HCT116 (cell line): Measurements from ENCODE around the gene TOR4A. TPM values are rescaled to one million over a fixed set of nuclear protein-coding genes. Genes with fewer than 3 reads are reported as not detected.

Experiments used
- ATAC-seq: fragments of 200-7000 bp; cut with Tn5 transposase; 2 replicates; pipeline ENCODE4 v1.9.1; 2020; ENCODE audit warnings: mild to moderate bottlenecking, moderate library complexity
- BruUV-seq: library from RNA; stranded (reverse); fragments of 400-500 nt; replicated peaks from 2 replicates; lab custom pipeline; 2021; lab: Mats Ljungman, UMichigan
- CTCF ChIA-PET: fragments of 300-600 bp; sonication (Branson Sonifier 250); formaldehyde crosslinking; loops from one replicate; lab custom pipeline; 2021; ENCODE audit warnings: antibody characterized with exemption; lab: Charles Lee
- POLR2A ChIA-PET: fragments of 300-600, 350-600 bp; sonication (Branson Sonifier 250); formaldehyde crosslinking; loops from one replicate; lab custom pipeline; 2021; ENCODE audit warnings: antibody characterized with exemption; lab: Charles Lee
- RAD21 ChIA-PET, 2 experiments: fragments of 300-600 bp; sonication (Branson Sonifier 250); formaldehyde crosslinking; loops; one replicate each; lab custom pipeline; 2023; ENCODE audit warnings: low total read pairs in 2 of 2; ENCODE audit not compliant: uncharacterized antibody in 2 of 2, unreplicated experiment in 2 of 2, low non-redundant PET in 1 of 2; lab: Charles Lee
- DNase-seq: peaks from one replicate; pipeline ENCODE4 v3.0.0-alpha.2; 2010; ENCODE audit warnings: low read depth, low spot score
- H2AFZ ChIP-seq: fragments of 200-600 bp; shearing (Covaris generic), sonication (generic); 2 replicates; pipeline ENCODE4 v1.6.1; 2017; ENCODE audit warnings: low read depth, mixed run types, mixed read lengths, antibody characterized with exemption, low read length; ENCODE audit not compliant: poor library complexity, severe bottlenecking
- H3K27ac ChIP-seq: 2 replicates; pipeline ENCODE4 v1.5.1; 2012; ENCODE audit warnings: low read depth, low read length
- H3K27me3 ChIP-seq: fragments of 200-600 bp; sonication (generic); 2 replicates; pipeline ENCODE4 v1.6.1; 2016; ENCODE audit warnings: mixed run types, low read length, mixed read lengths; ENCODE audit not compliant: insufficient read depth
- H3K36me3 ChIP-seq, 2 experiments: fragments of 200-500 bp in 1 of 2; fragments of 200-600 bp in 1 of 2; sonication (Bioruptor generic) in 1 of 2; sonication (generic) in 1 of 2; 2 replicates each; pipeline versions ENCODE4 v1.5.1 to v1.6.1; 2014 to 2016; ENCODE audit warnings: low read length in 2 of 2, inconsistent platforms in 1 of 2, mixed read lengths in 1 of 2, mixed run types in 1 of 2; ENCODE audit not compliant: insufficient read depth in 2 of 2, control insufficient read depth in 1 of 2
- H3K4me1 ChIP-seq, 2 experiments: fragments of 200-600 bp in 1 of 2; sonication (generic) in 1 of 2; 2 replicates each; pipeline versions ENCODE4 v1.5.1 to v1.6.1; 2012 to 2017; ENCODE audit warnings: low read length in 2 of 2, inconsistent platforms in 1 of 2, mild to moderate bottlenecking in 1 of 2, mixed read lengths in 1 of 2, mixed run types in 1 of 2, moderate library complexity in 1 of 2; ENCODE audit not compliant: insufficient read depth in 2 of 2, control insufficient read depth in 1 of 2
- H3K4me2 ChIP-seq: fragments of 200-600 bp; sonication (generic); 2 replicates; pipeline ENCODE4 v1.6.1; 2017; ENCODE audit warnings: mixed run types, low read length, mixed read lengths
- H3K4me3 ChIP-seq, 2 experiments: fragments of 200-600 bp in 1 of 2; sonication (generic) in 1 of 2; replicated peaks in 1 of 2; 2 replicates each; pipeline ENCODE4 v1.5.1; 2011 to 2016; ENCODE audit warnings: low read length in 2 of 2, control low read depth in 1 of 2, low read depth in 1 of 2, mild to moderate bottlenecking in 1 of 2, mixed read lengths in 1 of 2, mixed run types in 1 of 2
- H3K79me2 ChIP-seq: fragments of 200-600 bp; sonication (generic); 2 replicates; pipeline ENCODE4 v1.6.1; 2017; ENCODE audit warnings: mild to moderate bottlenecking, mixed run types, low read length, moderate library complexity, mixed read lengths; ENCODE audit not compliant: insufficient read depth
- H3K9ac ChIP-seq: fragments of 200-600 bp; sonication (generic); 2 replicates; pipeline ENCODE4 v1.6.1; 2016; ENCODE audit warnings: low read length, mixed read lengths
- H3K9me2 ChIP-seq: fragments of 200-600 bp; sonication (generic), shearing (Covaris generic); 2 replicates; pipeline ENCODE4 v1.6.1; 2017; ENCODE audit warnings: mixed run types, mild to moderate bottlenecking, moderate library complexity; ENCODE audit not compliant: insufficient read depth
- H3K9me3 ChIP-seq, 2 experiments: fragments of 200-500 bp in 1 of 2; fragments of 200-600 bp in 1 of 2; sonication (Bioruptor generic) in 1 of 2; sonication (generic) in 1 of 2; 2 replicates each; pipeline ENCODE4 v1.6.1; 2014 to 2017; ENCODE audit warnings: low read length in 2 of 2, mixed read lengths in 2 of 2, inconsistent platforms in 1 of 2, low read depth in 1 of 2, mild to moderate bottlenecking in 1 of 2, mixed run types in 1 of 2, moderate library complexity in 1 of 2; ENCODE audit not compliant: control insufficient read depth in 1 of 2, insufficient read depth in 1 of 2
- H4K20me1 ChIP-seq: fragments of 200-600 bp; sonication (generic), shearing (Covaris generic); 2 replicates; pipeline ENCODE4 v1.6.1; 2017; ENCODE audit warnings: mixed run types, mild to moderate bottlenecking, moderate library complexity; ENCODE audit not compliant: insufficient read depth
- ATF3 ChIP-seq: IDR thresholded peaks from 2 replicates; pipeline ENCODE4 v1.6.1; 2012
- EZH2phosphoT487 ChIP-seq: fragments of 200-600 bp; IDR thresholded peaks from 2 replicates; pipeline ENCODE4 v1.6.1; 2018; ENCODE audit warnings: antibody characterized with exemption, borderline replicate concordance
- JUND ChIP-seq: IDR thresholded peaks from 2 replicates; pipeline ENCODE4 v1.6.1; 2012
- SRF ChIP-seq: IDR thresholded peaks from 2 replicates; pipeline ENCODE4 v1.6.1; 2012; ENCODE audit warnings: low read depth
- intact Hi-C: fragments of 100-400 bp; cut with micrococcal nuclease; formaldehyde crosslinking; loops from 2 replicates; pipeline ENCODE4 v1.10.0; 2022
- total RNA-seq: library from RNA; stranded (reverse); gene quantifications from one replicate; pipeline ENCODE4 v1.2.1, GENCODE V29; 2021; ENCODE audit not compliant: unreplicated experiment
- TF ChIP-seq, protein P1 (sequence below): IDR thresholded peaks from 2 replicates; pipeline ENCODE4 v1.6.1; 2012; ENCODE audit warnings: low read depth
- TF ChIP-seq, protein P2 (sequence below), 3 experiments: fragments of 200-600 bp in 1 of 3; sonication (generic) in 1 of 3; IDR thresholded peaks in 2 of 3; conservative IDR thresholded peaks in 1 of 3; 2 replicates each; pipeline ENCODE4 v1.5.1; 2012 to 2017; ENCODE audit warnings: low read depth in 2 of 3, low read length in 2 of 3, antibody characterized with exemption in 1 of 3, borderline replicate concordance in 1 of 3, control low read depth in 1 of 3, mild to moderate bottlenecking in 1 of 3, mixed read lengths in 1 of 3, mixed run types in 1 of 3, moderate library complexity in 1 of 3; ENCODE audit not compliant: insufficient read depth in 1 of 3

TOR4A gene
- total RNA-seq, 1 experiment from 2014 or later: 34.0 TPM

- intact Hi-C loops: no loop called here
- Histone ChIP-seq H3K27ac (no peak overlapping the region), H3K4me3 (no peak overlapping the region), H3K79me2 (no peaks in the 10 kb centered on the region), H3K4me1 (peaks cover 28 to 56% of the 10 kb centered on the region in 2 experiments), H3K36me3 (no peaks in the 10 kb centered on the region), H3K9ac (no peak overlapping the region), H2AFZ (no peak overlapping the region), H3K9me2 (no peaks in the 10 kb centered on the region), H4K20me1 (no peaks in the 10 kb centered on the region), H3K27me3 (no peaks in the 10 kb centered on the region), H3K4me2 (no peak overlapping the region), H3K9me3 (no peaks in the 10 kb centered on the region)
- CTCF ChIA-PET: no interaction called here
- RAD21 ChIA-PET: no interaction called here
- POLR2A ChIA-PET: interaction anchor here (1.4 kb wide), 1 partner anchor 9 kb away, joined by 3 read pairs; no protein-coding TSS in a partner anchor
- no TSS peak for BruUV-seq
- no peak for DNase-seq
- TF ChIP-seq SRF (no peak), JUND (no peak), EZH2phosphoT487 (no peak), ATF3 (no peak)
- TF ChIP-seq, protein P1, sequence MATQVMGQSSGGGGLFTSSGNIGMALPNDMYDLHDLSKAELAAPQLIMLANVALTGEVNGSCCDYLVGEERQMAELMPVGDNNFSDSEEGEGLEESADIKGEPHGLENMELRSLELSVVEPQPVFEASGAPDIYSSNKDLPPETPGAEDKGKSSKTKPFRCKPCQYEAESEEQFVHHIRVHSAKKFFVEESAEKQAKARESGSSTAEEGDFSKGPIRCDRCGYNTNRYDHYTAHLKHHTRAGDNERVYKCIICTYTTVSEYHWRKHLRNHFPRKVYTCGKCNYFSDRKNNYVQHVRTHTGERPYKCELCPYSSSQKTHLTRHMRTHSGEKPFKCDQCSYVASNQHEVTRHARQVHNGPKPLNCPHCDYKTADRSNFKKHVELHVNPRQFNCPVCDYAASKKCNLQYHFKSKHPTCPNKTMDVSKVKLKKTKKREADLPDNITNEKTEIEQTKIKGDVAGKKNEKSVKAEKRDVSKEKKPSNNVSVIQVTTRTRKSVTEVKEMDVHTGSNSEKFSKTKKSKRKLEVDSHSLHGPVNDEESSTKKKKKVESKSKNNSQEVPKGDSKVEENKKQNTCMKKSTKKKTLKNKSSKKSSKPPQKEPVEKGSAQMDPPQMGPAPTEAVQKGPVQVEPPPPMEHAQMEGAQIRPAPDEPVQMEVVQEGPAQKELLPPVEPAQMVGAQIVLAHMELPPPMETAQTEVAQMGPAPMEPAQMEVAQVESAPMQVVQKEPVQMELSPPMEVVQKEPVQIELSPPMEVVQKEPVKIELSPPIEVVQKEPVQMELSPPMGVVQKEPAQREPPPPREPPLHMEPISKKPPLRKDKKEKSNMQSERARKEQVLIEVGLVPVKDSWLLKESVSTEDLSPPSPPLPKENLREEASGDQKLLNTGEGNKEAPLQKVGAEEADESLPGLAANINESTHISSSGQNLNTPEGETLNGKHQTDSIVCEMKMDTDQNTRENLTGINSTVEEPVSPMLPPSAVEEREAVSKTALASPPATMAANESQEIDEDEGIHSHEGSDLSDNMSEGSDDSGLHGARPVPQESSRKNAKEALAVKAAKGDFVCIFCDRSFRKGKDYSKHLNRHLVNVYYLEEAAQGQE: no peak
- TF ChIP-seq, protein P2, sequence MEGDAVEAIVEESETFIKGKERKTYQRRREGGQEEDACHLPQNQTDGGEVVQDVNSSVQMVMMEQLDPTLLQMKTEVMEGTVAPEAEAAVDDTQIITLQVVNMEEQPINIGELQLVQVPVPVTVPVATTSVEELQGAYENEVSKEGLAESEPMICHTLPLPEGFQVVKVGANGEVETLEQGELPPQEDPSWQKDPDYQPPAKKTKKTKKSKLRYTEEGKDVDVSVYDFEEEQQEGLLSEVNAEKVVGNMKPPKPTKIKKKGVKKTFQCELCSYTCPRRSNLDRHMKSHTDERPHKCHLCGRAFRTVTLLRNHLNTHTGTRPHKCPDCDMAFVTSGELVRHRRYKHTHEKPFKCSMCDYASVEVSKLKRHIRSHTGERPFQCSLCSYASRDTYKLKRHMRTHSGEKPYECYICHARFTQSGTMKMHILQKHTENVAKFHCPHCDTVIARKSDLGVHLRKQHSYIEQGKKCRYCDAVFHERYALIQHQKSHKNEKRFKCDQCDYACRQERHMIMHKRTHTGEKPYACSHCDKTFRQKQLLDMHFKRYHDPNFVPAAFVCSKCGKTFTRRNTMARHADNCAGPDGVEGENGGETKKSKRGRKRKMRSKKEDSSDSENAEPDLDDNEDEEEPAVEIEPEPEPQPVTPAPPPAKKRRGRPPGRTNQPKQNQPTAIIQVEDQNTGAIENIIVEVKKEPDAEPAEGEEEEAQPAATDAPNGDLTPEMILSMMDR (IDR thresholded peaks at IDR 0.05 in 2 of 3, conservative IDR thresholded peaks at IDR 0.05 in 1 of 3; ENCODE audit: borderline replicate concordance in 1 of 3, insufficient read depth in 1 of 3, low read depth in 2 of 3, low read length in 2 of 3): no peak
- ATAC-seq: no peak
These were observed 29.9 kb downstream of the TOR4A start for GRCh38 chr9:137307255-137308056.
